ENCODE data around the gene HMCN1. TPM values are rescaled to one million over a fixed set of nuclear protein-coding genes. Genes with fewer than 3 reads are reported as not detected.

The HMCN1 gene
- total and polyA plus RNA-seq, 4 donors = 3.2 to 149 (median 15.4) TPM

GRCh38 chr1:186079084-186079684 is 345.0 kb downstream of the HMCN1 start:
- no peak overlapping the region for H3K9ac ChIP-seq (ENCODE audit: insufficient read depth in 1 of 2, low read length in 2 of 2)
- ATAC-seq (ENCODE audit: insufficient read depth, low FRiP score) (no peak), DNase-seq (no peak)
- no peaks in the 10 kb centered on the region for H3K9me3 ChIP-seq (ENCODE audit: control insufficient read depth in 4 of 4, insufficient read depth in 3 of 4, low read length in 3 of 4)
- no peak for TF ChIP-seq CTCF (IDR thresholded peaks at IDR 0.05; ENCODE audit: control extremely low read depth, extremely low read depth)
- WGBS, 2 donors = 89 to 90% methylated on average over 7 of the region's 7 CpGs
- no peaks in the 10 kb centered on the region for H3K27me3 ChIP-seq (ENCODE audit: control insufficient read depth in 3 of 3, insufficient read depth in 3 of 3, low read length in 2 of 3)
- H3K4me3 ChIP-seq = no peak overlapping the region
- no peak overlapping the region for H3K27ac ChIP-seq (ENCODE audit: low read depth in 1 of 2, low read length in 1 of 2)
- H3K4me1 ChIP-seq (ENCODE audit: control insufficient read depth in 5 of 5, insufficient read depth in 5 of 5, low read length in 5 of 5) = peaks cover 0 to 8% (median 0%) of the 10 kb centered on the region in 5 donors
- H3K36me3 ChIP-seq (ENCODE audit: control insufficient read depth in 4 of 4, insufficient read depth in 4 of 4, low read length in 4 of 4) = peaks cover 0 to 5% (median 2%) of the 10 kb centered on the region in 4 donors

GRCh38 chr1:186082235-186082937 is 348.2 kb downstream of the HMCN1 start:
- Histone ChIP-seq H3K9ac (ENCODE audit: insufficient read depth in 1 of 2, low read length in 2 of 2) (no peak overlapping the region), H3K27me3 (ENCODE audit: control insufficient read depth in 3 of 3, insufficient read depth in 3 of 3, low read length in 2 of 3) (no peaks in the 10 kb centered on the region), H3K36me3 (ENCODE audit: control insufficient read depth in 4 of 4, insufficient read depth in 4 of 4, low read length in 4 of 4) (peaks cover 0 to 5% (median 4%) of the 10 kb centered on the region in 4 donors), H3K4me1 (ENCODE audit: control insufficient read depth in 5 of 5, insufficient read depth in 5 of 5, low read length in 5 of 5) (peaks cover 0 to 8% (median 0%) of the 10 kb centered on the region in 5 donors), H3K9me3 (ENCODE audit: control insufficient read depth in 4 of 4, insufficient read depth in 3 of 4, low read length in 3 of 4) (no peaks in the 10 kb centered on the region), H3K27ac (ENCODE audit: low read depth in 1 of 2, low read length in 1 of 2) (peak overlapping the region in 1 of 2 donors; percentile 7), H3K4me3 (no peak overlapping the region)
- TF ChIP-seq CTCF (IDR thresholded peaks at IDR 0.05; ENCODE audit: control extremely low read depth, extremely low read depth) = no peak
- peak; percentile 31 for ATAC-seq (ENCODE audit: insufficient read depth, low FRiP score)
- 29 to 36% methylated on average over 6 of the region's 6 CpGs for WGBS, 2 donors
- peak; percentile 83 to 92 (median 89) for DNase-seq

GRCh38 chr1:186086583-186086982 is 352.4 kb downstream of the HMCN1 start:
- no peaks in the 10 kb centered on the region for H3K9me3 ChIP-seq (ENCODE audit: control insufficient read depth in 4 of 4, insufficient read depth in 3 of 4, low read length in 3 of 4)
- no peak for DNase-seq
- TF ChIP-seq CTCF (IDR thresholded peaks at IDR 0.05; ENCODE audit: control extremely low read depth, extremely low read depth) = no peak

More at GRCh38 chr1:186086583-186086982, 352.4 kb downstream of the HMCN1 start:
- H3K9ac ChIP-seq (ENCODE audit: insufficient read depth in 1 of 2, low read length in 2 of 2) = no peak overlapping the region
- no peaks in the 10 kb centered on the region for H3K27me3 ChIP-seq (ENCODE audit: control insufficient read depth in 3 of 3, insufficient read depth in 3 of 3, low read length in 2 of 3)
- WGBS, 2 donors = 95 to 96% methylated on average over 3 of the region's 3 CpGs
- H3K36me3 ChIP-seq (ENCODE audit: control insufficient read depth in 4 of 4, insufficient read depth in 4 of 4, low read length in 4 of 4) = peaks cover 0 to 5% (median 2%) of the 10 kb centered on the region in 4 donors
- no peak overlapping the region for H3K4me3 ChIP-seq
- no peak overlapping the region for H3K27ac ChIP-seq (ENCODE audit: low read depth in 1 of 2, low read length in 1 of 2)
- peaks cover 0 to 8% (median 0%) of the 10 kb centered on the region in 5 donors for H3K4me1 ChIP-seq (ENCODE audit: control insufficient read depth in 5 of 5, insufficient read depth in 5 of 5, low read length in 5 of 5)
- ATAC-seq (ENCODE audit: insufficient read depth, low FRiP score) = no peak

All from lung (tissue), 12 donors.